GM19238 (cell line): ENCODE results near the gene RTCA.
"Not testable (repeated sequence)": the region's sequence is repeated elsewhere in the genome, so short reads cannot be mapped to it uniquely, and the experiment has no call there.

ENCODE experiments used
- DNase-seq: peaks from one replicate; pipeline ENCODE4 v3.0.0; 2011; ENCODE audit warnings: low spot score; ENCODE audit not compliant: insufficient read length

RTCA gene

DNA sequence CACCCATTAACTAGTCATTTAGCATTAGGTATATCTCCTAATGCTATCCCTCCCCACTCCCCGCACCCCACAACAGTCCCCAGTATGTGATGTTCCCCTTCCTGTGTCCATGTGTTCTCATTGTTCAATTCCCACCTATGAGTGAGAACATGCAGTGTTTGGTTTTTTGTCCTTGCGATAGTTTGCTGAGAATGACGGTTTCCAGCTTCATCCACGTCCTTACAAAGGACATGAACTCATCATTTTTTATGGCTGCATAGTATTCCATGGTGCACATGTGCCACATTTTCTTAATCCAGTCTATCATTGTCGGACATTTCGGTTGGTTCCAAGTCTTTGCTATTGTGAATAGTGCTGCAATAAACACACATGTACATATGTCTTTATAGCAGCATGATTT lies 7.6 kb upstream of the RTCA start:
- not testable (repeated sequence) for DNase-seq

DNA sequence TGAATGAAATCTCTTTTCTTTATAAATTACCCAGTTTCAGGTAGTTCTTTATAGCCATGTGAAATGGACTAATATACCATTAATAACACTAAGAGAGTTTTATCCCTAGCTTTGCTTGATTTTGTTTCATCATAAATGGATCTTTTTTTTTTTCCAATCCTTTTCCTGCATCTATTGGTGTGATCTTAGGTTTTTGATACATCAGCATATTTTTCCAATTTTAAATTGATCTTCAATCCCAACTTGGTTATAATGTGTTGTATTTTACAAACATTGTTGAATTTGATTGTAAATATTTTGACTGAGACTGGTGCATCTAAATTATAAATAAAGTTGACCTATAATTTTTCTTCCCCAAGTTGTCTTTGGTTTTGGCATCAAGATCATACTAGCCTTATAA lies 4.3 kb upstream of the RTCA start:
- DNase-seq = no peak

GRCh38 chr1:100264081-100264480 lies 1.9 kb upstream of the RTCA start:
- not testable (repeated sequence) for DNase-seq

DNA sequence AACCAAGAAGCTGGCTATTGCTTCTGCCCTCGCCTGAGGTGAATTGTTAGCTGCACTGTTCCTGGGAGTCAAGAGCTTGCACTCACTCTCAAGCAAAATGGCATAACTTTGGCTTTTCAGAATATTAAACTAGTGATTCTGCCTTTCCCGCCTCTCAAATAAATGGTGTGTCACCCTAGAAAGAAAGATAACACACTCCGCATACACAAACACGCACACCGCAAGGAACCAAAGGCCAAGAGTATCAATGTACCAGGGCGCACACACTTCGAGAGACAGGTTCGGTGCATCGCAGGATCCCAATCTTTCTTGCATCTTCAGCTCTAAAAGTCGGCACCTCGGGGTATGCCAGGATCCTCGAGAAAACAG lies 470 bp upstream of the RTCA start:
- no peak for DNase-seq

GRCh38 chr1:100266741-100267140 lies 725 bp downstream of the RTCA start:
- no peak for DNase-seq

- DNase-seq = no peak
These were observed 1.3 kb downstream of the RTCA start for GRCh38 chr1:100267284-100267683.

DNA sequence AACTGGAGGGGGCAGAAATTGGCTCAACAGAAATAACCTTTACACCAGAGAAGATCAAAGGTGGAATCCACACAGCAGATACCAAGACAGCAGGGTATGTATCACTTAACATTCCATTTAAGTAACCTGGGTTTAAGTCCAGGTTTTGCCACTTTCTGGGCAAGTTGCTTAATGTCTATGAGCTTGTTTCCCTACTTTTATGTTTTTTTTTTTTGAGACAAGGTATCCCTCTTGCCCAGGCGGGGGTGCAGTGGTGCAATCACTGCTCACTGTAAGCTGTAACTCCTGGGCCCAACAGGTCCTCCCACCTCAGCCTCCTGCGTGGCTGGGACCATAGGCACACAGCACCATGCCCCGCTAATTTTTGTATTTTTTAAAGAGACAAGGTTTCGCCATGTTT lies 2.2 kb downstream of the RTCA start:
- no peak for DNase-seq

DNA sequence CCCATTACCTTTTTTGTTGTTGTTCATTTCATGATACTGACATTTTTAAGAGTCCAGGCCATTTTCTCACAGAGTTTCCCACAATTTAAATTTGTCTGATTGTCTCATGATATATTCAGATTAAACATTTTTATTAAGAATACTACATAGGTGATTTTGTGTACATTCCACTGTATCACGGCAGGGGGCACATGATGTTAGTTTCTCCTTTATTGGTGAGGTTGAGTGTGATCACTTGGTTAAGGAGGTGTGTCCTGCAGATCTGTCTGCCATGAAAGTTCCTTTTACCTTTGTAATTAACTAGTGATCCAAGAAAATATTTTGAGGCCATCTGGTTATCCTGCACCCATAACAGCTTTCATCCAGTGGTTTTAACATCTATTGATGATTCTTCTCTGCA lies 11.8 kb downstream of the RTCA start:
- DNase-seq = no peak

DNA sequence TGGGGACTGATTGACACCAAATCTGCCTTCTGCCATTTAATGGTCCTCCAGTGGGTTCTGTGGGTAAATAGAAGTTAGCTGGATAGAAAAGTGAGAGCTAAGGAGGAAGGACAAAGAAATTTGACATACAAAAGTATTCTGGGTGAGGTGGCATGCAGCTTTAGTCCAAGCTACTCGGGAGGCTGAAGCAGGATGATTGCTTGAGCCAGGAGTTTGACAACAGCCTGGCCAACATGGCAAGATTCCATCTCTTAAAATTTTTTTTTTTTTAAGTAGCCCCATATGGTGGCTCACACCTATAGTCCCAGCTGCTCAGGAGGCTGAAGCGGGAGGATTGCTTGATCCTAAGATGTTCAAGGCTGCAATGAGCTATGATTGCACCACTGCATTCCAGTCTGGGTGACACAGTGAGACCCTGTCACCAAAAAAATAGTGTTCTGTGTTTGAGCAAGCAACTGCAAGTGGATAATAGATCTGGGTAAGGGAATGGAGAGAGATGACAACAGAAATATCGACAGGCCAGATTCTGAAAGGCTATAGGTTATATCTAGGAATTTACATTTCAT lies 13.4 kb downstream of the RTCA start:
- DNase-seq = no peak

DNA sequence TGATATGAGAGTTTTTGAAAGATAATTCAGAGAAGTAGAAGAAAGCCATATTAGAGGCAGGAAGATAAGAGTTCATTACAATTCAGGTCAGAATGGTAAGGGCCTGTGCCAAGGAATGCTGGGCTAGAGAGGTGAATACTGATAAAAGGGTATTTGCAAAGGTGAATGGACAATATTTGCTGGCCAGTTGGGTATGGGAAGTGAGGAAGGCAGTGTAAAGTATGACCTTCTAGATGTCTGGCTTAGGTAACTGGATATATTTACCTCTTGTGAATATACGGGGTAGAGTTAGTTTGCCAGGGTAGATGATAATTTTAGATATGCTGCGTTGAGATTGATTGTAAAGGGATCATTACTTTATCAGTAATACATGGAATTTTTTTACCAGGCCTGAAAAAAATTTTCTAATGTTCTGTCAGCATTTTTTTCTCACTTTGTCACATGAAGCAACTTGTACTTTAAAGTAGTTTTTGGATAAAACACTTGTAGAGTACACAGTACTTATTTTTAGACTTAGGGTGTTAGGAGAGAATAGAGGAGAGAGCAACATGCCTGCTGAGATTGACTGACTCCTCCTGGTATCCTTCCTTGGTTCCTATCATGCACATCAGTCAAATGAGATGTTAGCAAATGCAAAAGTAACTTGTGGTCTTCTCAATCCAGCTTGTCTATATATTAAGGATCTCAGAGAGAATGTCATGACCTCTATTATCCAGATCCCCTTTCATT lies 14.1 kb downstream of the RTCA start:
- no peak for DNase-seq

DNA sequence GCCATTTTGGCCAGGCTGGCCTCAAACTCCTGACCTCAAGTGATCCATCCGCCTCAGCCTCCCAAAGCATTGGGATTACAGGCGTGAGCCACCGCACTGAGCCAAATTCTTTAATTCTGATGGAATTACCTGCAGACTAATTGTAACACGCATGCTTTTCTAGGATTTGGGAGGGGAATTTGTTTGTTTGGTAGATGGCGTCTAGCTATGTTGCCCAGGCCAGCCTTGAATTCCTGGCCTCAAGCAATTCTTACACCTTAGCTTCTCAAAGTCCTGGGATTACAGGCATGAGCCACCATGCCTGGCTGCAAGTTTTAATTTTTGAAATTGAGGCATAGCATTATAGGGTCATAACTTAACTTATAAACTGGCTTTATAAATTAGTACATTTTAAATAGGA lies 18.6 kb downstream of the RTCA start:
- no peak for DNase-seq

DNA sequence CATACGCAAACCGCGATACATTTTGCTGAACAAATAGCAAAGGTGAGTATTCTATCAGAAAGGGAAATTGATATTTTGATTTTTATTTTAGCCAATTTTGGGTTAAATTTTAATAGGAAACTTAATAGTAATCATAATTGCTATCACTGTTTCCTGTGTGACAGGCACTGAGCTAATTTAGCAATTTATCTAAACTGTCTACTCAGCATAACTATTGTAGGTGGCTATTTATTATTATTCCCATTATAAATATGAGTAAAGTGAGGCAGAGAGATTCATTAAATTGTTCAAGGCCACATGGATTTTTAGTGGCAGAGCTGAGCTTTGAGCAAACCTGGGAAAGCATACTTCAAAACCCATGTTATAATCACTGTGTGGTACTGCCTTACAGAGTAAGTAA lies 21.1 kb downstream of the RTCA start:
- no peak for DNase-seq

- no peak for DNase-seq
These were observed 24.3 kb downstream of the RTCA start for GRCh38 chr1:100290291-100290690.

- no peak for DNase-seq
These were observed 26.7 kb downstream of the RTCA start for GRCh38 chr1:100292711-100293110.

GRCh38 chr1:100296140-100296539 lies 30.1 kb downstream of the RTCA start:
- no peak for DNase-seq

DNA sequence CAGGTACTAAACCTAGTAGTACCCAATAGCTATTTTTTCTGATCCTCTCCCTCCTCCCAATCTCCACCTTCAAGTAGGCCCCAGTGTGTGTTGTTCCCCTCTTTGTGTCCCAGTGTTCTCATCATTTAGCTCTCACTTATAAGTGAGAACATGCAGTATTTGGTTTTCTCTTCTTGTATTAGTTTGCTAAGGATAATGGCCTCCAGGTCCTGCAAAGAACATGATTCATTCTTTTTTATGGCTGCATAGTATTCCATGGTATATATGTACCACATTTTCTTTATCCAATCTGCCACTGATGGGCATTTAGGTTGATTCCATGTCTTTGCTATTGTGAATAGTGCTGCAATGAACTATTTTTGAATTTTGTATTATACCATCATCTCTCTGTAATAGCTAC lies 31.0 kb downstream of the RTCA start:
- DNase-seq = not testable (repeated sequence)

DNA sequence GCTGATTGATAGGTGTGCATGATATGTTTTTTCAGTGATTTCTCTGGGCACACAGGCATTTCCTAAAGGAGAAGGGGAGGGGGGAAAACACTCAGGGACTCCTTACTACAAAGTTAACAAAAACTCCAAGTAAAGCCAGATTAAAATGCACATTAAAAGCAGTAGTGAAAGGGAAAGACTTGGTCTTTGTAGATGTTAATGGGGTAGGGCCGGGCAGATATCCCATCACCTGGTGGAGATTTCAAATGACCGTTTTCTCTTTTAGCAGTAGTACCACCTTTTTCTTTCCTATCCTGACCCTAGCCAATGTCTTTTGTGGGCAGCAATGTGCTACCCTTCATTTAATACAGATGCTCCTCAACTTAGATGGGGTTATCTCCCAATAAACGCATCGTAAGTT lies 32.5 kb downstream of the RTCA start:
- no peak for DNase-seq

DNA sequence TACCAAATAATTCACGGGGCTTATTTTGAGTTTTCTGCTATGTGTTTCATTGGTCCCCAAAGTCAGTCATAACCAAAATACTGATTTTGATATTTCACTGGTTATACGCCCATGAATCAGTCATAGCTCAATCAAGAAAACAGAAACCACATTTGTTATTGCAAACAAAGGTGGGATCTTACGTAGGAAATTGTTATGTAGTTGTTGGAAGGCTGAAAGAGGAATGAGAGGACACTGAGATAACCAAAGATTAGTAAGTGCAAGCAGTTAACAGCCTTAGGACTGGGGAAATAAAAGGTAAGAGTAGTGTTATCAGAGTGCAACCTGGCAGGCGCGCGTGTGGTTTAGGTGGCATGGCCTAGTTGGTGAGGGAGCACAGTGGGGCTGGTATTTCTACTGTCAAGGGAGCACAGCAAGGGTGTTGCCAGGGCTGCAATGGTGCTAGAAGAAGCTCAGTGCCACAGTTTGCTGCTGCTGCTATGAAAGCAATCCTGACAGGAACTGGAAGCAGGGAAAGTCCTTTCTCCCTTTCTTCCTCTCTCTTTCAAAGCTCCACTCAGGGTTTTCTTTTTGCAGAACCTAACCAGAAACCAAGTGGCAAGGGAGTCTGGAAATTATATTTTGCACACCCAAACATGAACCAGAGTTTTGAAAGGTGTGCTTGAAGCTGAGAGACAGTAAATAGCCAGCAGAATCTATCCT lies 33.7 kb downstream of the RTCA start:
- no peak for DNase-seq

GRCh38 chr1:100300691-100301090 lies 34.7 kb downstream of the RTCA start:
- DNase-seq = no peak

DNA sequence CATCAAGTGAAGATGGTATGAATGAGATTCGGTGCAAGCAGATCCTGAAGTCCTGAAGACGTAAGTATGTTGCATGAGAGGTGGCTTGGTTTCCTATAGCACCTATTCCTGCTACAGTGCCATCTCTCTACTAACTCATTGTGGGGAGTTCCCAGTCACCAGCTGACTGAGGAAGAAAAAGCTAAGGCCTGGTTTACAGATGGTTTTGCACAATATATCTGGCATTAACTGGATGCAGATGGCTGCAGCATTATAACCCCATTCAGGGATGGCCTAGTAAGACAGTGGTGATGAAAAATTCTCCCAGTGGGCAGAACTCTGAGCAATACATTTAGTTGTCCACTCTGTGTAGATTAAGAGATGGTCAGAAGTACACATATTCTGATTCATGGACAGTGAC lies 36.7 kb downstream of the RTCA start:
- no peak for DNase-seq

- DNase-seq = no peak
These were observed 38.2 kb downstream of the RTCA start for GRCh38 chr1:100304227-100304626.

GRCh38 chr1:100304921-100305320 lies 38.9 kb downstream of the RTCA start:
- DNase-seq = no peak

GRCh38 chr1:100305954-100306353 lies 39.9 kb downstream of the RTCA start:
- no peak for DNase-seq
